DND-41 (cell line): ENCODE data around the gene MAN1B1.
A peak's percentile ranks its signal among the peaks of the same experiment; 100 is the strongest.

Experiments used
- ATAC-seq: fragments of 200-7000 bp; cut with Tn5 transposase; 3 replicates; pipeline ENCODE4 v1.9.1; 2021; ENCODE audit warnings: low read depth; ENCODE audit not compliant: insufficient read depth
- DNase-seq: peaks from one replicate; pipeline ENCODE4 v3.0.0-alpha.2; 2020
- H2AFZ ChIP-seq: 2 replicates; pipeline ENCODE4 v1.6.0; 2012; ENCODE audit warnings: low read depth, low read length
- H3K27ac ChIP-seq: 2 replicates; pipeline ENCODE4 v1.5.1; 2012; ENCODE audit warnings: low read length, inconsistent platforms
- H3K27me3 ChIP-seq: fragments of 200-600 bp; sonication (generic); 2 replicates; pipeline ENCODE4 v1.6.0; 2012; ENCODE audit warnings: low read length, mild to moderate bottlenecking, inconsistent platforms; ENCODE audit not compliant: insufficient read depth, poor library complexity
- H3K36me3 ChIP-seq: 2 replicates; pipeline ENCODE4 v1.5.1; 2012; ENCODE audit warnings: low read length, inconsistent platforms; ENCODE audit not compliant: insufficient read depth
- H3K4me1 ChIP-seq: 2 replicates; pipeline ENCODE4 v1.5.1; 2012; ENCODE audit warnings: mild to moderate bottlenecking, low read length; ENCODE audit not compliant: insufficient read depth
- H3K4me2 ChIP-seq: 2 replicates; pipeline ENCODE4 v1.6.0; 2012; ENCODE audit warnings: mild to moderate bottlenecking, moderate library complexity, low read length, inconsistent platforms; ENCODE audit not compliant: insufficient read depth
- H3K4me3 ChIP-seq, 2 experiments: fragments of 200-600 bp in 1 of 2; shearing (Covaris generic) in 1 of 2; 2 replicates each; pipeline ENCODE4 v1.5.1; 2012 to 2016; ENCODE audit warnings: inconsistent platforms in 2 of 2, low read length in 2 of 2, mild to moderate bottlenecking in 2 of 2, low read depth in 1 of 2, moderate library complexity in 1 of 2
- H3K79me2 ChIP-seq: 2 replicates; pipeline ENCODE4 v1.6.0; 2012; ENCODE audit warnings: low read length, inconsistent platforms; ENCODE audit not compliant: insufficient read depth
- H3K9ac ChIP-seq: 2 replicates; pipeline ENCODE4 v1.6.0; 2012; ENCODE audit warnings: low read depth, mild to moderate bottlenecking, inconsistent platforms, low read length, moderate library complexity
- H3K9me3 ChIP-seq: 2 replicates; pipeline ENCODE4 v1.5.1; 2012; ENCODE audit warnings: low read length, moderate library complexity, mild to moderate bottlenecking, inconsistent platforms; ENCODE audit not compliant: insufficient read depth, severe bottlenecking
- H4K20me1 ChIP-seq: 2 replicates; pipeline ENCODE4 v1.6.0; 2012; ENCODE audit warnings: low read length; ENCODE audit not compliant: insufficient read depth
- EZH2 ChIP-seq: IDR thresholded peaks from 3 replicates; pipeline ENCODE4 v1.6.1; 2012; ENCODE audit warnings: borderline replicate concordance, low read depth, mild to moderate bottlenecking, moderate library complexity, low read length, inconsistent platforms; ENCODE audit not compliant: severe bottlenecking
- TF ChIP-seq, protein P1 (sequence below): IDR thresholded peaks from 2 replicates; pipeline ENCODE4 v1.5.1; 2012; ENCODE audit warnings: borderline replicate concordance, low read length, moderate library complexity, mild to moderate bottlenecking; ENCODE audit not compliant: poor library complexity, severe bottlenecking; ENCODE audit errors: extremely low read depth

The MAN1B1 gene

DNA sequence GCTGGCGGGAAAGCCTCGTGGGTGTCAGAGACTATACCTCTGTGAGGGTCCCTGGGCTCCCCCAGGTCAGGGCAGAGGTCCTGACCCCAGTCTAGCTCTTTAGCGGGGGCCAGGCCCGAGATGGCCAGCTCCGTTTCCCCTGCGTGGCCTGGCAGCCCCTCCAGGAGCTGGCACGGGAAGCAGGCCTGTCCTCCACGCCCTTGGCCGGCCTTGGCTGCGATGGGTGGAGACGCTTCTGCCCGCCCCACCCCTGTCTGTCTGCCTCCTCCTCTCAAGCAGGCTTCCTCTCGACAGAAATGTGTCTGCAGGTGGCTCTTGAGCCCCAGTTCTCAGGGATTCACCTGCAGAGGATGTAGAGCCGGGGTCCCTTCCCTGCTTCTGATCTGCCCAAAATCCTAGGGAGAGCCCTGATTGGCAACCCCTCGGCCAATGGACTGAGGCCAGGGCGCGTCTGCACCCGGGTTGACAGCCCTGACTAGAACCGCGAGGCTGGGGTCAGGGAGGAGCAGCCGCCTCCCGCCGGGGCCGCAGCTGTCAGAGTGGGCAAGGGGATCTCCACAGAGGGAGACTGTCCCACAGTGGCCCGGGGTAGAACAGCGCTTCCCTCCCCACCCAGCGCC is 49.6 kb downstream of the MAN1B1 start:
- Histone ChIP-seq H3K79me2 (no peaks in the 10 kb centered on the region), H2AFZ (no peak overlapping the region), H3K9me3 (no peaks in the 10 kb centered on the region), H3K27me3 (no peaks in the 10 kb centered on the region), H3K4me3 (no peak overlapping the region), H3K27ac (no peak overlapping the region), H3K4me2 (no peak overlapping the region), H3K4me1 (peaks cover 15% of the 10 kb centered on the region), H4K20me1 (peaks cover 14% of the 10 kb centered on the region), H3K9ac (no peak overlapping the region), H3K36me3 (no peaks in the 10 kb centered on the region)
- TF ChIP-seq EZH2: no peak
- TF ChIP-seq, protein P1, sequence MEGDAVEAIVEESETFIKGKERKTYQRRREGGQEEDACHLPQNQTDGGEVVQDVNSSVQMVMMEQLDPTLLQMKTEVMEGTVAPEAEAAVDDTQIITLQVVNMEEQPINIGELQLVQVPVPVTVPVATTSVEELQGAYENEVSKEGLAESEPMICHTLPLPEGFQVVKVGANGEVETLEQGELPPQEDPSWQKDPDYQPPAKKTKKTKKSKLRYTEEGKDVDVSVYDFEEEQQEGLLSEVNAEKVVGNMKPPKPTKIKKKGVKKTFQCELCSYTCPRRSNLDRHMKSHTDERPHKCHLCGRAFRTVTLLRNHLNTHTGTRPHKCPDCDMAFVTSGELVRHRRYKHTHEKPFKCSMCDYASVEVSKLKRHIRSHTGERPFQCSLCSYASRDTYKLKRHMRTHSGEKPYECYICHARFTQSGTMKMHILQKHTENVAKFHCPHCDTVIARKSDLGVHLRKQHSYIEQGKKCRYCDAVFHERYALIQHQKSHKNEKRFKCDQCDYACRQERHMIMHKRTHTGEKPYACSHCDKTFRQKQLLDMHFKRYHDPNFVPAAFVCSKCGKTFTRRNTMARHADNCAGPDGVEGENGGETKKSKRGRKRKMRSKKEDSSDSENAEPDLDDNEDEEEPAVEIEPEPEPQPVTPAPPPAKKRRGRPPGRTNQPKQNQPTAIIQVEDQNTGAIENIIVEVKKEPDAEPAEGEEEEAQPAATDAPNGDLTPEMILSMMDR: no peak
- ATAC-seq: no peak
- no peak for DNase-seq

DNA sequence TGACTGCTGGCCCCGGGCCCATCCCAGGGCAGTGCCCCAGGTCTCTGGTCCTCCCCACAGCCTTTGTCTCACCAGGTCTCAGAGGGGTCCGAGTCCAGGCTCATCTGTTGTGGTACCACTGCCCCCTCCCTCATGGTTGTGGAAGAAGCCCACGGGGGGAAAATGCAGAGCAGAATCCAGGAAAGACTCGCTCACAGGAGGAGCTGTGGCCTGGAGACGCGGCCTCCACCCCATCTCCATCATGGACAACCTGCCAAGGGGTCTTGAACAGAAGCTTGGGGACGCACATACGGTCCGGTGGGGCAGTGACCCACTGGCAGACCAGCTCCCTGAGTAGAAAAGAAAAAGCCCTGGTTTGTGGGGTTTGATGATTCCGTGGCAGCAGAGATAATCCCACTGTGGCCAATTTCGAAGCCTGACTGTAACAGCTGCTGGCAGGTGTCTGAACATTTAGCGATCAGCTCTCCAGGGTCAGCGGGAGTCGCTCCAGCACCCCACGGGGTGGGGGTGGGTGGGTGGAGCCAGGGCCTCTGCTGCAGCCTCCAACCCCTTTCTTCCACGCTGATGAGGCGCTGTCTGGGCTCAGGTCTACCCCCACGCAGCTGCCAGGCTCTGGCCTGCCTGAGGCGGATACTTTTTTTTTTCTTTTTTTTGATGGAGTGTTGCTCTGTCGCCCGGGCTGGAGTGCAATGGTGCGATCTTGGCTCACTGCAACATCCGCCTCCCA is 50.3 kb downstream of the MAN1B1 start:
- Histone ChIP-seq H3K4me2 (no peak overlapping the region), H3K4me1 (peaks cover 18% of the 10 kb centered on the region), H3K27me3 (no peaks in the 10 kb centered on the region), H3K9ac (no peak overlapping the region), H4K20me1 (peaks cover 20% of the 10 kb centered on the region), H3K27ac (no peak overlapping the region), H3K36me3 (no peaks in the 10 kb centered on the region), H3K9me3 (no peaks in the 10 kb centered on the region), H3K4me3 (no peak overlapping the region), H2AFZ (no peak overlapping the region), H3K79me2 (no peaks in the 10 kb centered on the region)
- DNase-seq (no peak), ATAC-seq (no peak)
- no peak for TF ChIP-seq EZH2
- TF ChIP-seq, protein P1: no peak

GRCh38 chr9:137138058-137138721 is 51.4 kb downstream of the MAN1B1 start:
- H3K27me3 ChIP-seq: no peaks in the 10 kb centered on the region
- no peak for ATAC-seq

More at GRCh38 chr9:137138058-137138721, 51.4 kb downstream of the MAN1B1 start:
- Histone ChIP-seq H4K20me1 (peaks cover 23% of the 10 kb centered on the region), H3K27ac (no peak overlapping the region), H3K4me2 (no peak overlapping the region), H3K79me2 (no peaks in the 10 kb centered on the region), H3K36me3 (no peaks in the 10 kb centered on the region), H3K4me1 (peaks cover 18% of the 10 kb centered on the region), H2AFZ (no peak overlapping the region), H3K9me3 (no peaks in the 10 kb centered on the region), H3K4me3 (no peak overlapping the region), H3K9ac (no peak overlapping the region)
- no peak for TF ChIP-seq EZH2
- TF ChIP-seq, protein P1: no peak
- DNase-seq: peak; percentile 37
